GM19240 (cell line): ENCODE data around the gene BOLL.
"Not testable (repeated sequence)": the region's sequence is repeated elsewhere in the genome, so short reads cannot be mapped to it uniquely, and the experiment has no call there.

Experiments used
- DNase-seq: peaks from one replicate; pipeline ENCODE4 v3.0.0; 2011; ENCODE audit warnings: low spot score; ENCODE audit not compliant: insufficient read length

BOLL gene

DNA sequence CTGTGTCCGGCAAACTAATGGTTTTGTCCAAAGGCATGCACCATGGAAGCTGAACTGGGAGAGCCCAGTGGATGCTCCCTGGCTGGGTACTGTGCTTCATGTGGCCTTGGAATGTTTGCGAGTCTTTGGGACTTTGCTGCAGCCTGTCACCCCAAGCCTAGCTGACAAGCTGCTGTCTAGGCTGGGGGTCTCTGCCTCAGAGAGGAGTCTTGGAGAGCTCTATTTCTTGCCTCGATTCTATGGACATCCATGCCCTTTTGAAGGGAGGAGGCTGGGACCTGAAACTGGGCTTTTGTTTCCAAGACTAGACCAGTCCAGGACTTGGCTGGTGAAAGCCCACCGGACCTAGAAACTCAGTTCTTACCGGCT, 78.3 kb downstream of the BOLL start:
- DNase-seq = no peak

- DNase-seq = no peak
These were observed 78.9 kb downstream of the BOLL start for GRCh38 chr2:197705912-197706838.

DNA sequence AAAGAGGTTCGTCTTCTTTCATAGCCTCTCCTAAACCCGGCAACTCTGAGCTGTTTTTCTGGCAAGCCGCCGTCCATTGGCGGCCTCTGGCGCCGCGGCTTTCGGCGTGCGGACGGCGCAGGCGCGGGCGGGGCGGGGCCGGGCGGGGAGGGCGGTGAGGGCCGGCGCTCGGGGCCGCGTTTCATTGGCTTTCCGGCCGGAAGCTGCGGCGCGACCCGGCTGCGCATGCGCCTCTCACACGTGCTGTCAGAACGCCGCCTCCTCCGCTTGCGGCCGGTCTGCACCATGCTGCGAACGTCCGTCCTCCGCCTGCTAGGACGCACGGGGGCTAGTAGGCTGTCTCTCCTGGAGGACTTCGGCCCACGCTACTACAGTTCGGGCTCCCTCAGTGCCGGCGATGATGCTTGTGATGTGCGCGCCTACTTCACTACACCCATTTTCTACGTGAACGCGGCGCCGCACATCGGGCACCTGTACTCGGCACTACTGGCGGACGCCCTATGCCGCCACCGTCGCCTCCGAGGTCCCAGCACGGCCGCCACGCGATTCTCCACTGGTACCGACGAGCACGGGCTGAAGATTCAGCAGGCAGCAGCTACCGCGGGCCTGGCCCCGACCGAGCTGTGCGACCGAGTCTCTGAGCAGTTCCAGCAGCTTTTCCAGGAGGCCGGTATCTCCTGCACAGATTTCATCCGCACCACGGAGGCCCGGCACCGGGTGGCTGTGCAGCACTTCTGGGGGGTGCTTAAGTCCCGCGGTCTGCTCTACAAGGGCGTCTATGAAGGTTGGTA, 79.8 kb downstream of the BOLL start, which contains the start of gene MARS2:
Gene MARS2 (plus strand): TSS at position 249 of the 791 bp plus-strand sequence. CDS start 37 bp downstream, at position 286.
- DNase-seq = peak; percentile 59

GRCh38 chr2:197704434-197705120, 80.5 kb downstream of the BOLL start:
- no peak for DNase-seq

- DNase-seq = no peak
These were observed 84.2 kb downstream of the BOLL start for GRCh38 chr2:197700960-197701359.

DNA sequence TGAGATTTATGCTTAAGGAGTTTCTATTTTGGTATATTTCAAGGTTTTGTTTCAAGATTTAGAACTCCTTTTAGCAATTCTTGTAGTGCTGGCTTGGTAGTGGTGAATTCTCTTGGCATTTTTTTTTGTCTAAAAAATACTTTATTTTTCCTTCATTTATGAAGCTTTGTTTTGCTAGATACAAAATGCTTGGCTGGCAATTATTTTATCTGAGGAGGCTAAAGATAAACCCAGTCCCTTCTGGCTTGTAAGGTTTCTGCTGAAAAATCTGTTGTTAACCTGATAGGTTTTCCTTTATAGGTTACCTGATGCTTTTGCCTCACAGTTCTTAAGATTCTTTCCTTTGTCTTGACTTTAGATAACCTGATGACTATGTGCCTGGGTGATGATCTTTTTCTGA, 85.4 kb downstream of the BOLL start:
- DNase-seq = not testable (repeated sequence)

DNA sequence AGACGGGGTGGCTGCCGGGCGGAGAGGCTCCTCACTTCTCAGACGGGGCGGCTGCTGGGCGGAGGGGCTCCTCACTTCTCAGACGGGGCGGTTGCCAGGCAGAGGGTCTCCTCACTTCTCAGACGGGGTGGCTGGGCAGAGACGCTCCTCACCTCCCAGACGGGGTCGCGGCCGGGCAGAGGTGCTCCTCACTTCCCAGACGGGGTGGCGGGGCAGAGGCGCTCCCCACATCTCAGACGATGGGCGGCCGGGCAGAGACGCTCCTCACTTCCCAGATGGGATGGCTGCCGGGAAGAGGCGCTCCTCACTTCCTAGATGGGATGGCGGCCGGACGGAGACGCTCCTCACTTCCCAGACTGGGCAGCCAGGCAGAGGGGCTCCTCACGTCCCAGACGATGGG, 88.5 kb downstream of the BOLL start:
- DNase-seq = not testable (repeated sequence)

DNA sequence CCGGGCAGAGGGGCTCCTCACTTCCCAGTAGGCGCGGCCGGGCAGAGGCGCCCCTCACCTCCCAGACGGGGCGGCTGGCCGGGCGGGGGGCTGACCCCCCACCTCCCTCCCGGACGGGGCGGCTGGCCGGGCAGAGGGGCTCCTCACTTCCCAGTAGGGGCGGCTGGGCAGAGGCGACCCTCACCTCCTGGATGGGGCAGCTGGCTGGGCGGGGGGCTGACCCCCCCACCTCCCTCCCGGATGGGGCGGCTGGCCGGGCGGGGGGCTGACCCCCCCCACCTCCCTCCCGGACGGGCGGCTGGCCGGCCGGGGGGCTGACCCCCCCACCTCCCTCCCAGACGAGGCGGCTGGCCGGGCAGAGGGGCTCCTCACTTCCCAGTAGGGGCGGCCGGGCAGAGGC, 89.1 kb downstream of the BOLL start:
- DNase-seq = not testable (repeated sequence)

DNA sequence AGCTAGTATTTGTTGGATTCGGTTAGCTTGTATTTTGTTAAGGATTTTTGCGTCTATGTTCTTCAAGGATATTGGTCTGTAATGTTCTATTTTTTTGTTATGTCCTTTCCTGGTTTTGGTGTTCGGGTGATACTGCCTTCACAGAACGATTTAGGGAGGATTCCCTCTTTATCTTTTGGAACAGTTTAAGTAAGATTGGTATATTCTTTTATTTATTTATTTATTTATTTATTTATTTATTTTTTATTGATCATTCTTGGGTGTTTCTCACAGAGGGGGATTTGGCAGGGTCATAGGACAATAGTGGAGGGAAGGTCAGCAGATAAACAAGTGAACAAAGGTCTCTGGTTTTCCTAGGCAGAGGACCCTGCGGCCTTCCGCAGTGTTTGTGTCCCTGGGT, 89.9 kb downstream of the BOLL start:
- DNase-seq = not testable (repeated sequence)

DNA sequence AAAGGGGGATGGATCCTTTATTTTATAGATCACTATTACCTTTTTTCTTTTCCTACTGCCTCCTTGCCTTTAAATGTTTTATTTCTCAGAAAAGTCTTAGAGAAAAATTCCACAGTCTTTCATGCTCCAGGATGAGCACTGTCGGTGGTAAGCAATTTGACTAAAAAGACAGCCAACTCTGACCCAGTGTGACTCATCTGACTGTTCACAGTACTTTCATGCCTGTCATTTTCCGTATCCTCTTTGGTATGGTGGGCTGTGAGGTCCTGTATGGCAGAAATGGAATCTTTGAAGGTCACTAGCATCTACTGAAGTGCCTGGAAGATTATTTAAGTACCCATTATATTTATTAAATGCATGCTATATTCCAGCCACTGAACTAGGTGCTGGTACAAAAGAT, 107.6 kb downstream of the BOLL start:
- no peak for DNase-seq

DNA sequence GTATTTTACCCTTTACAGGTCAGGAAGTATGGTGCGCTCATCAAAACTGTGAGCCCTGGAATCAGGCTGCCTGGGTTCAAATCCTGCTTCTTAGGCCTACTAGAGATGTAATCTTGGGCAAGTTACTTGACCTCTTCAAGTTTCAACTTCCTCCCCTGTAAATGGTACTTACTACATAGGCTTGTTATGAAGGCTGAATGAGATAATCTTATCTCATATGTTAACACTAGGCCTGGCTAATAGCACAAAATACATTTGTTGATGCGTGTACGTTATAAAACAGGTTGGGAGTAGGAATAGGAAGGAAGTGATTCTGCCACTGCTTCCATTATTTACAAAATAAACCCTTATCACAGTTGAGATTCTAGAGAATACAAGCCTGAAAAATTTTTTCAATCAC, 108.1 kb downstream of the BOLL start:
- no peak for DNase-seq
